ENCODE results near the gene SLC7A10. TPM values are rescaled to one million over a fixed set of nuclear protein-coding genes. Genes with fewer than 3 reads are reported as not detected.

Gene SLC7A10
- total and polyA plus RNA-seq, 2 donors (not counting 1 experiment from before 2014, with no cell fraction given) = not detected

DNA sequence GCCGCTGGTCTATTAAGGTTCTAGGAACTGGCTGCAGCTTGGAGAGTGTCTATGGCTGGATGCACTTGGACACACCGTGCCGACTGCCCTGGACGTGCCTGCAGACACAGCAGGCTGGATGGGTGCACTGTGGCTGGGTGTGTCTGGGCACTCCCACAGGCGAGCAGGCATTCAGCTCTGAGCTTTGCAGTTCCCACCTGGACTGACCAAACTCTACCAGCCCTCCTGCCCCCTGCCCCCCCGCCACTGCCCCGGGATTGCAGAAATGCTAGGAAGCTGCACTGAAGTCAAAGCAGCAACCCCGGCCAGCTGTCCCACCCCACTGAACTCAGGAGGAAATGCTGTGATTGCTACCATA, 38.5 kb downstream of the SLC7A10 start:
- H3K27ac ChIP-seq (ENCODE audit: insufficient read depth, low read length) = no peak overlapping the region
- H3K79me2 ChIP-seq (ENCODE audit: control insufficient read depth, insufficient read depth, low read length) = no peaks in the 10 kb centered on the region
- H3K9me3 ChIP-seq (ENCODE audit: control insufficient read depth, insufficient read depth, low read depth, low read length) = no peaks in the 10 kb centered on the region
- no peak overlapping the region for H3K9ac ChIP-seq (ENCODE audit: insufficient read depth, low read length)
- H3K27me3 ChIP-seq (ENCODE audit: control insufficient read depth, insufficient read depth, low read length) = peaks cover 2% of the 10 kb centered on the region
- no peak overlapping the region for H2AFZ ChIP-seq (ENCODE audit: low read length)
- H3K36me3 ChIP-seq (ENCODE audit: control insufficient read depth, insufficient read depth, low read length) = no peaks in the 10 kb centered on the region
- H3K4me3 ChIP-seq (replicated peaks in 1 of 4; ENCODE audit: control extremely low read depth in 1 of 4, insufficient read depth in 1 of 4, low read depth in 3 of 4, low read length in 4 of 4) = no peak overlapping the region
- TF ChIP-seq, protein P1, sequence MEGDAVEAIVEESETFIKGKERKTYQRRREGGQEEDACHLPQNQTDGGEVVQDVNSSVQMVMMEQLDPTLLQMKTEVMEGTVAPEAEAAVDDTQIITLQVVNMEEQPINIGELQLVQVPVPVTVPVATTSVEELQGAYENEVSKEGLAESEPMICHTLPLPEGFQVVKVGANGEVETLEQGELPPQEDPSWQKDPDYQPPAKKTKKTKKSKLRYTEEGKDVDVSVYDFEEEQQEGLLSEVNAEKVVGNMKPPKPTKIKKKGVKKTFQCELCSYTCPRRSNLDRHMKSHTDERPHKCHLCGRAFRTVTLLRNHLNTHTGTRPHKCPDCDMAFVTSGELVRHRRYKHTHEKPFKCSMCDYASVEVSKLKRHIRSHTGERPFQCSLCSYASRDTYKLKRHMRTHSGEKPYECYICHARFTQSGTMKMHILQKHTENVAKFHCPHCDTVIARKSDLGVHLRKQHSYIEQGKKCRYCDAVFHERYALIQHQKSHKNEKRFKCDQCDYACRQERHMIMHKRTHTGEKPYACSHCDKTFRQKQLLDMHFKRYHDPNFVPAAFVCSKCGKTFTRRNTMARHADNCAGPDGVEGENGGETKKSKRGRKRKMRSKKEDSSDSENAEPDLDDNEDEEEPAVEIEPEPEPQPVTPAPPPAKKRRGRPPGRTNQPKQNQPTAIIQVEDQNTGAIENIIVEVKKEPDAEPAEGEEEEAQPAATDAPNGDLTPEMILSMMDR (conservative IDR thresholded peaks at IDR 0.05 in 1 of 2, IDR thresholded peaks at IDR 0.05 in 1 of 2; ENCODE audit: low read depth in 1 of 2, low read length in 2 of 2) = no peak
- TF ChIP-seq EZH2 (IDR thresholded peaks at IDR 0.05; ENCODE audit: low read length, missing control alignments) = no peak
- no peaks in the 10 kb centered on the region for H4K20me1 ChIP-seq (ENCODE audit: control insufficient read depth, extremely low read depth, insufficient read depth, low read length)
- no peak for DNase-seq (ENCODE audit: low read depth in 2 of 2)
- no peak overlapping the region for H3K4me2 ChIP-seq (ENCODE audit: extremely low read depth, insufficient read depth, low read length)
- H3K4me1 ChIP-seq (ENCODE audit: control insufficient read depth, extremely low read depth, insufficient read depth, low read length) = no peaks in the 10 kb centered on the region

DNA sequence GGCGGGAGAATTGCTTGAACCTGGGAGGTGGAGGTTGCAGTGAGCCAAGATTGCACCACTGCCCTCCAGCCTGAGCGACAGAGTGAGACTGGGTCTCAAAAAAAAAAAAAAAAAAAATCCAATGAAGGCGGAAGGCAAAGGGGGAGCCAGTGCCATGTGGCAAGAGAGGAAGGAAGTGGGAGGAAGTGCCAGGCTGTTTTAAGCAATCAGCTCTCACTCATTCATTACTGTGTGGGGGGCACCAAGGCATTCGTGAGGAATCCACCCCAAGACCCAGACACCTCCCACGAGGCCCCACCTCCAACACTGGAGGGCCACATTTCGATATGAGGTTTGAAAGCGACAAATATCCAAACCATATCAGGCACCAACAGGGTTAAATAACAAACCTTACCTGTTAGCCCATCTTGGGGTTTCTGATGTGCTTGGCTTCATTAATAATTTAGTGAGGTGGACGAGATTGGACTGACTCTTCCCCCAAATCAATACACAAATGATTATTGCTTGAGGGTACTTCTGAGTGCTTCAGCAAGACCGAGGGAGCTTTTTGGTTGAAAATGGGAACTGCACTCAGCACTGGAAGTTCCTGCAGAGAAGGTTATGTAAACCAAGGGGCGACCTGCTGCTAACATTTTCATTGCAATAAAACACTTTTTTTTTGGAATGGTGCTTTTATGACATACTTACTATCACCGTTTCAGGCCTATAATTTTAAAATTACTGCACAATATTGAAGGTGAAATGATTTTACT, 39.0 kb downstream of the SLC7A10 start:
- no peaks in the 10 kb centered on the region for H3K4me1 ChIP-seq (ENCODE audit: control insufficient read depth, extremely low read depth, insufficient read depth, low read length)
- no peaks in the 10 kb centered on the region for H4K20me1 ChIP-seq (ENCODE audit: control insufficient read depth, extremely low read depth, insufficient read depth, low read length)
- no peak overlapping the region for H3K4me3 ChIP-seq (replicated peaks in 1 of 4; ENCODE audit: control extremely low read depth in 1 of 4, insufficient read depth in 1 of 4, low read depth in 3 of 4, low read length in 4 of 4)
- no peaks in the 10 kb centered on the region for H3K9me3 ChIP-seq (ENCODE audit: control insufficient read depth, insufficient read depth, low read depth, low read length)
- TF ChIP-seq EZH2 (IDR thresholded peaks at IDR 0.05; ENCODE audit: low read length, missing control alignments) = no peak
- TF ChIP-seq, protein P1 (conservative IDR thresholded peaks at IDR 0.05 in 1 of 2, IDR thresholded peaks at IDR 0.05 in 1 of 2; ENCODE audit: low read depth in 1 of 2, low read length in 2 of 2) = no peak
- no peak overlapping the region for H3K27ac ChIP-seq (ENCODE audit: insufficient read depth, low read length)
- no peak overlapping the region for H3K4me2 ChIP-seq (ENCODE audit: extremely low read depth, insufficient read depth, low read length)
- H3K27me3 ChIP-seq (ENCODE audit: control insufficient read depth, insufficient read depth, low read length) = peaks cover 2% of the 10 kb centered on the region
- H2AFZ ChIP-seq (ENCODE audit: low read length) = no peak overlapping the region
- no peak overlapping the region for H3K9ac ChIP-seq (ENCODE audit: insufficient read depth, low read length)
- H3K79me2 ChIP-seq (ENCODE audit: control insufficient read depth, insufficient read depth, low read length) = no peaks in the 10 kb centered on the region
- DNase-seq (ENCODE audit: low read depth in 2 of 2) = no peak
- H3K36me3 ChIP-seq (ENCODE audit: control insufficient read depth, insufficient read depth, low read length) = no peaks in the 10 kb centered on the region

DNA sequence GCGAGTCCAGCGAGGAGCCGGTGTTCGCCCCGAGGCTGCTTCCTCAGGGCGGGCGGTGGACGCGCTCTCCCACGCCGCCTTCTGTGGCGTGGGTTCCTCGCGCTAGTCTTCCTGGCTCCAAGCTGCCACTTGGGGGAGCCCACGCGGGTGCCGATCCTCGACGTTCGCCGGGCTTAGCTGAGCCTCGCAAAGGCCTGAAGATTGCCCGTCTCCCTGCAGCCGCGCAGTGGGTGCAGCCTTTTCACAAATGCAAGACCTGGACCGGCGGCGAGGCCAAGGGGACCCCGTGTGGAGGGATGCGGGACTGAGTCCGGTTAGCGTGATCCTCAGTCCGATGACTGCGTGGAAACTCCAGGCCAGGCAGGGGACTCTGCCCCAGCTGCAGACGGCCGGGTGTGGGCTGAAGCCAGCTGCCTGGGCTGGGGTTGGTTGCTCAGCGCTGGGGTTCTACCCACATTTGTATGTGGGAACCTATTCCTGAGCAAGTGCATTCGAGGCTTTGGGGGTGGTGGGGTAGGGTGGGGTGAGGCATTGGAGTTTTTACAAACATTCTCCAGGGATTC, 48.2 kb downstream of the SLC7A10 start:
- no peaks in the 10 kb centered on the region for H4K20me1 ChIP-seq (ENCODE audit: control insufficient read depth, extremely low read depth, insufficient read depth, low read length)
- H3K36me3 ChIP-seq (ENCODE audit: control insufficient read depth, insufficient read depth, low read length) = no peaks in the 10 kb centered on the region
- peak overlapping the region; percentile 34 for H3K9ac ChIP-seq (ENCODE audit: insufficient read depth, low read length)
- H3K4me1 ChIP-seq (ENCODE audit: control insufficient read depth, extremely low read depth, insufficient read depth, low read length) = peaks cover 6% of the 10 kb centered on the region
- H3K27ac ChIP-seq (ENCODE audit: insufficient read depth, low read length) = peak overlapping the region; percentile 79
- TF ChIP-seq, protein P1 (conservative IDR thresholded peaks at IDR 0.05 in 1 of 2, IDR thresholded peaks at IDR 0.05 in 1 of 2; ENCODE audit: low read depth in 1 of 2, low read length in 2 of 2) = peak; percentile 35 to 47
- TF ChIP-seq EZH2 (IDR thresholded peaks at IDR 0.05; ENCODE audit: low read length, missing control alignments) = no peak
- H3K9me3 ChIP-seq (ENCODE audit: control insufficient read depth, insufficient read depth, low read depth, low read length) = no peaks in the 10 kb centered on the region
- no peaks in the 10 kb centered on the region for H3K27me3 ChIP-seq (ENCODE audit: control insufficient read depth, insufficient read depth, low read length)
- peak overlapping the region; percentile 91 for H3K4me2 ChIP-seq (ENCODE audit: extremely low read depth, insufficient read depth, low read length)
- no peak for DNase-seq (ENCODE audit: low read depth in 2 of 2)
- peak overlapping the region; percentile 31 to 61 (median 46) for H3K4me3 ChIP-seq (replicated peaks in 1 of 4; ENCODE audit: control extremely low read depth in 1 of 4, insufficient read depth in 1 of 4, low read depth in 3 of 4, low read length in 4 of 4)
- no peak overlapping the region for H2AFZ ChIP-seq (ENCODE audit: low read length)
- H3K79me2 ChIP-seq (ENCODE audit: control insufficient read depth, insufficient read depth, low read length) = peaks cover 2% of the 10 kb centered on the region

Measured in fibroblast of lung (primary cell).